ENCODE results near the gene TGFBI.

DNA sequence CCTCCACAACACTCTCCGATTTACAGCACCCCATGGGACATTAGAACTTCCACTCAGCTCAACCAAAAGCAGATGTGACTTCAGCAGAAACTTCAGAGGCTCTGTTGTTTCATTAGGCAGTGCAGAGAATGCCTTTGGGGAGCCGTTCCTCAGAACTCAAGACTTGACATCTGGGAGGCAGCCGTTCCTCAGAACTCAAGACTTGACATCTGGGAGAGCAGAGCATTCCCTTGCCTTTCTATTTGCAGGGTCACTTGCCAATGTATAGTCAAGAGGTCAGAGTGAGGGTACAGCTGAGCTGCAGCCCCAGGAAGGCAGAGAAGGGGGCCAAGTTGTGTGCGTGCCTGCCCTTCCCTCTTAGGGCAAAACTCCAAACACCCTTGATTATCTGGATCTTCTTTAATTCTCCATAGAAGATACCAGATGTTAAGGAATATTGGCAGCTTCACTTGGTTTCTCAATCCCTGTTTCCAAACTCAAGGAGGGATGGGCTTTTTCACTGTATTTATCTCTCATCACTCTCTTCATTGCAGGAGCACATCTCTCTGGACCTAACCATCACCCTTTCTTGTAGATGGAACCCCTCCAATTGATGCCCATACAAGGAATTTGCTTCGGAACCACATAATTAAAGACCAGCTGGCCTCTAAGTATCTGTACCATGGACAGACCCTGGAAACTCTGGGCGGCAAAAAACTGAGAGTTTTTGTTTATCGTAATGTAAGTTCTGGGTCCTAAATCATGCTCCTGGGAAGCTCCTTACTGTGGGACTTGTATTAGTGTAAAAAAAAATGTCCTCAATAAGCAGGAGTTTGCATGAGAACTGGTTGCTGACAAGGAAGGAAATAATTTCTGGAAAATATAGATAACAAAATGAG is 25.6 kb downstream of the TGFBI start:
- TF ChIP-seq, protein P1, sequence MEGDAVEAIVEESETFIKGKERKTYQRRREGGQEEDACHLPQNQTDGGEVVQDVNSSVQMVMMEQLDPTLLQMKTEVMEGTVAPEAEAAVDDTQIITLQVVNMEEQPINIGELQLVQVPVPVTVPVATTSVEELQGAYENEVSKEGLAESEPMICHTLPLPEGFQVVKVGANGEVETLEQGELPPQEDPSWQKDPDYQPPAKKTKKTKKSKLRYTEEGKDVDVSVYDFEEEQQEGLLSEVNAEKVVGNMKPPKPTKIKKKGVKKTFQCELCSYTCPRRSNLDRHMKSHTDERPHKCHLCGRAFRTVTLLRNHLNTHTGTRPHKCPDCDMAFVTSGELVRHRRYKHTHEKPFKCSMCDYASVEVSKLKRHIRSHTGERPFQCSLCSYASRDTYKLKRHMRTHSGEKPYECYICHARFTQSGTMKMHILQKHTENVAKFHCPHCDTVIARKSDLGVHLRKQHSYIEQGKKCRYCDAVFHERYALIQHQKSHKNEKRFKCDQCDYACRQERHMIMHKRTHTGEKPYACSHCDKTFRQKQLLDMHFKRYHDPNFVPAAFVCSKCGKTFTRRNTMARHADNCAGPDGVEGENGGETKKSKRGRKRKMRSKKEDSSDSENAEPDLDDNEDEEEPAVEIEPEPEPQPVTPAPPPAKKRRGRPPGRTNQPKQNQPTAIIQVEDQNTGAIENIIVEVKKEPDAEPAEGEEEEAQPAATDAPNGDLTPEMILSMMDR (IDR thresholded peaks at IDR 0.05; ENCODE audit: low read length) = no peak
- TF ChIP-seq EZH2 (IDR thresholded peaks at IDR 0.05; ENCODE audit: borderline replicate concordance, low read length) = no peak

Data from OCI-LY1 (cell line).